A673 (cell line): ENCODE measurements around the gene GUCA2B. TPM values are rescaled to one million over a fixed set of nuclear protein-coding genes. Genes with fewer than 3 reads are reported as not detected.

Experiments used
- BruUV-seq: library from RNA; stranded (reverse); fragments of 400-500 nt; replicated peaks from 2 replicates; lab custom pipeline; 2021; lab: Mats Ljungman, UMichigan
- CTCF ChIA-PET: fragments of 300-600 bp; sonication (Branson Sonifier 250); formaldehyde crosslinking; loops from one replicate; lab custom pipeline; 2022; ENCODE audit warnings: antibody characterized with exemption; lab: Charles Lee
- POLR2A ChIA-PET: fragments of 300-600 bp; sonication (Branson Sonifier 250); formaldehyde crosslinking; loops from one replicate; lab custom pipeline; 2022; ENCODE audit warnings: antibody characterized with exemption; ENCODE audit not compliant: low non-redundant PET; lab: Charles Lee
- DNase-seq: peaks from one replicate; pipeline ENCODE4 v3.0.0-alpha.2; 2015; ENCODE audit warnings: low spot score
- H3K27ac ChIP-seq: fragments of 200-600 bp; sonication (generic); 2 replicates; pipeline ENCODE4 v1.5.1; 2016; ENCODE audit warnings: mixed run types, low read depth, mild to moderate bottlenecking, mixed read lengths, antibody characterized with exemption, low read length; ENCODE audit not compliant: poor library complexity, severe bottlenecking
- H3K27me3 ChIP-seq: fragments of 200-600 bp; sonication (generic); replicated peaks from 2 replicates; pipeline ENCODE4 v1.6.1; 2017; ENCODE audit warnings: mixed run types, low read depth, mild to moderate bottlenecking, mixed read lengths, antibody characterized with exemption, low read length; ENCODE audit not compliant: insufficient read depth, poor library complexity
- H3K36me3 ChIP-seq: fragments of 200-600 bp; sonication (generic); 2 replicates; pipeline ENCODE4 v1.6.1; 2016; ENCODE audit warnings: mixed run types, mild to moderate bottlenecking, mixed read lengths, antibody characterized with exemption, low read length; ENCODE audit not compliant: insufficient read depth, poor library complexity, severe bottlenecking
- H3K4me1 ChIP-seq: fragments of 200-600 bp; sonication (generic); 2 replicates; pipeline ENCODE4 v1.6.1; 2017; ENCODE audit warnings: mixed run types, mild to moderate bottlenecking, mixed read lengths, antibody characterized with exemption, low read length; ENCODE audit not compliant: insufficient read depth, poor library complexity, severe bottlenecking
- H3K4me3 ChIP-seq: fragments of 200-600 bp; sonication (generic); 2 replicates; pipeline ENCODE4 v1.5.1; 2016; ENCODE audit warnings: low read depth, mixed run types, mild to moderate bottlenecking, mixed read lengths, low read length; ENCODE audit not compliant: poor library complexity, severe bottlenecking
- H3K9me3 ChIP-seq: fragments of 200-600 bp; sonication (generic); 2 replicates; pipeline ENCODE4 v1.6.1; 2016; ENCODE audit warnings: mixed run types, low read depth, mild to moderate bottlenecking, mixed read lengths, antibody characterized with exemption, low read length; ENCODE audit not compliant: poor library complexity, severe bottlenecking
- EZH2 ChIP-seq: fragments of 200-600 bp; sonication (generic); IDR thresholded peaks from 2 replicates; pipeline ENCODE4 v1.6.1; 2017; ENCODE audit warnings: borderline replicate concordance, low read depth, mild to moderate bottlenecking, mixed read lengths, antibody characterized with exemption, low read length; ENCODE audit not compliant: poor library complexity, severe bottlenecking
- intact Hi-C: fragments of 100-400 bp; cut with micrococcal nuclease; formaldehyde crosslinking; loops from one replicate; pipeline ENCODE4 v1.10.0; 2022; ENCODE audit not compliant: unreplicated experiment
- total RNA-seq: library from RNA; stranded (reverse); gene quantifications from 2 replicates; pipeline ENCODE4 v1.2.3, GENCODE V29; 2021
- TF ChIP-seq, protein P1 (sequence below): fragments of 300-800, 200-600 bp; sonication (generic); conservative IDR thresholded peaks from 2 replicates; pipeline ENCODE4 v1.5.1; 2017; ENCODE audit warnings: low read depth, mild to moderate bottlenecking, antibody characterized with exemption, low read length, moderate library complexity, mixed read lengths

GUCA2B gene
- total RNA-seq, 1 experiment from 2014 or later = not detected

DNA sequence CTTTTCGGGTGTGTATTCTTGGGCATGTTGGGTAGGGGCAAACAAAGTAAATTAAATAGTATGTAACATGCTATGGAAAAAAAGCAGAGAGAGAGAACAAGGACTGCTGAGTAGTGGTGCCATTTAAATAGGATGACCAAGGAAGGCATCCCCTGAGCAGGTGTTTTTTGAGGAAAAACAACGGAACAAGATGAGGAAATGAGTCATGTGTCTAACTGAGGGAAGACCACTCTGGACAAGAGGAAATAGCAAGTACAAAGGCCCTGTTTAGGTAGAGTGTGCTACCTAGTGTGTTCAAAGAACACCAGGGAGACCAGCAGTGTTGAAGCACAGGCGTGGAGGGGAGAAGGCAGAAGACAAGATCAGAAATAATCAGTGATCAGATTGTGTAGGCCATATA is 31.4 kb downstream of the GUCA2B start:
- intact Hi-C loops = no loop called here
- Histone ChIP-seq H3K4me1 (peaks cover 3% of the 10 kb centered on the region), H3K27ac (no peak overlapping the region), H3K36me3 (peaks cover 6% of the 10 kb centered on the region), H3K27me3 (no peaks in the 10 kb centered on the region), H3K9me3 (no peaks in the 10 kb centered on the region), H3K4me3 (no peak overlapping the region)
- TF ChIP-seq EZH2 = no peak
- TF ChIP-seq, protein P1, sequence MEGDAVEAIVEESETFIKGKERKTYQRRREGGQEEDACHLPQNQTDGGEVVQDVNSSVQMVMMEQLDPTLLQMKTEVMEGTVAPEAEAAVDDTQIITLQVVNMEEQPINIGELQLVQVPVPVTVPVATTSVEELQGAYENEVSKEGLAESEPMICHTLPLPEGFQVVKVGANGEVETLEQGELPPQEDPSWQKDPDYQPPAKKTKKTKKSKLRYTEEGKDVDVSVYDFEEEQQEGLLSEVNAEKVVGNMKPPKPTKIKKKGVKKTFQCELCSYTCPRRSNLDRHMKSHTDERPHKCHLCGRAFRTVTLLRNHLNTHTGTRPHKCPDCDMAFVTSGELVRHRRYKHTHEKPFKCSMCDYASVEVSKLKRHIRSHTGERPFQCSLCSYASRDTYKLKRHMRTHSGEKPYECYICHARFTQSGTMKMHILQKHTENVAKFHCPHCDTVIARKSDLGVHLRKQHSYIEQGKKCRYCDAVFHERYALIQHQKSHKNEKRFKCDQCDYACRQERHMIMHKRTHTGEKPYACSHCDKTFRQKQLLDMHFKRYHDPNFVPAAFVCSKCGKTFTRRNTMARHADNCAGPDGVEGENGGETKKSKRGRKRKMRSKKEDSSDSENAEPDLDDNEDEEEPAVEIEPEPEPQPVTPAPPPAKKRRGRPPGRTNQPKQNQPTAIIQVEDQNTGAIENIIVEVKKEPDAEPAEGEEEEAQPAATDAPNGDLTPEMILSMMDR = no peak
- POLR2A ChIA-PET = no interaction called here
- BruUV-seq = no TSS peak
- CTCF ChIA-PET = no interaction called here
- no peak for DNase-seq

DNA sequence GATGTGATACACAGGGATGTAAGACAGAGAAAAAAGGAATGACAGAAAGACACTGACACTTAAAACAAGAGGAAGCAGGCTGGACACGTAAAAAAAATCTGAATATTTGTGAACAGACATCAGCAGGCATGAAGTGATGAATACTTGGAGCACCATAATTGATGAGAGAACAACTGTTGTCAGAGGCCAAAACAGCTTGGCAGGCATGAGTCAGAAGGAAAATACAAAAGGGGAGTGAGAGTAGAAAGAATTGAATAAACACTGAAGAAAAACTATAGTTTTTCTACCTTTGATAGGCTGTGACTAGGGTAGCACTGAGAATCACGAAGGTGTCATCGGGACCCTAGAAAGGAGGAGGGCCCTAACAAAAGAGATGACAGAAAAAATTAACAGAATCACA is 32.9 kb downstream of the GUCA2B start:
- no peak for TF ChIP-seq EZH2
- TF ChIP-seq, protein P1 = no peak
- CTCF ChIA-PET = no interaction called here
- peaks cover 9% of the 10 kb centered on the region for H3K36me3 ChIP-seq
- no peaks in the 10 kb centered on the region for H3K27me3 ChIP-seq
- POLR2A ChIA-PET = no interaction called here
- no peak overlapping the region for H3K27ac ChIP-seq
- no TSS peak for BruUV-seq
- no peak overlapping the region for H3K4me3 ChIP-seq
- H3K4me1 ChIP-seq = no peaks in the 10 kb centered on the region
- intact Hi-C loops = no loop called here
- no peaks in the 10 kb centered on the region for H3K9me3 ChIP-seq
- DNase-seq = no peak

DNA sequence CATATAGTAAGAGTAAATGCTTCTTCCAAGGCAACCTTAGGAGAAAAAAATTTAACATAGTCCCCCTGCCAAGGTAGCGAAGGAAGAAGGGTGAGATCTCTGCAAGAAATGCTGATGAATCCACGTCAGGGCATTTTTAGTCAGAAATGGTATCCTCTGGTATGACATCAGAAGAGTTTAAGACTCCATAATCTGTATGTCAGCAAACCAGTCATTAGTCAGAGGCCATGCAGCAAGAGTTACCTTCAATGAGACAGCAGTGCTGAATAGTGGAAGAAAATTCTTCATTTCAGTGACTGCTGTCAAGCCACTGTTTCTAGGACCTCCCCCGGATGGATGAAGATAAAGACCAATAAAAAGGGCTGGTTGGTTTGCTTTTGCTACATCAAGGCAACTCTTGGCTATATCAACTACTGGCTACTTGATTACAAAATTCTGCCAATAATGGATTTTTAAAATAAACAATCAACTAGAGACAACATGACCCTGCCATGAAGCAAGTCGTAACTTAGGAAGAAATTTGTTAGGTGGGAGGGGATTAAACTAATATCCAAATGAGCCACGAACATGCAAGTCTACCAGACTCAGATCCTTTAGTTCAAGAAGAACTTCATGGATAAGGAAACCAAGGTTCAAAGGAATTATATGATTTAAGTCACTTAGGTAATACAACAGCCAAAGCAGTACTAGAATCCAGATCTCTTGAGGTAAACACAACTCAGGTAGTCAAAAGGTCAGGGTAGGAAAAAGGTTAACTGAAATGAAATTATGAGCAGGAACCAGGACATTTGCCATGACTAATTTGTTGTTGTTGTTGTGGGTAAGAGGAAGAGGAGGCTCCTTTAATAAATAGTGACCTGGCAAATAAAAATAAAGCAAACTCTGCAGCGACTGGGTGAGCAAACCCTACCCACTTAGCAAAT is 37.0 kb downstream of the GUCA2B start:
- Histone ChIP-seq H3K9me3 (no peaks in the 10 kb centered on the region), H3K36me3 (peaks cover 15% of the 10 kb centered on the region), H3K4me1 (no peaks in the 10 kb centered on the region), H3K4me3 (no peak overlapping the region), H3K27me3 (no peaks in the 10 kb centered on the region), H3K27ac (no peak overlapping the region)
- CTCF ChIA-PET = no interaction called here
- no peak for DNase-seq
- no TSS peak for BruUV-seq
- intact Hi-C loops = no loop called here
- no peak for TF ChIP-seq EZH2
- TF ChIP-seq, protein P1 = no peak
- POLR2A ChIA-PET = no interaction called here
